GM08714 (cell line): ENCODE results near the gene PKNOX2.

Experiments used
- H3K4me3 ChIP-seq: fragments of 200-500 bp; sonication (Bioruptor generic); 2 replicates; pipeline ENCODE4 v1.5.1; 2014; ENCODE audit warnings: mild to moderate bottlenecking, low read length, inconsistent platforms
- ZNF274 ChIP-seq: IDR thresholded peaks from 2 replicates; pipeline ENCODE4 v1.6.1; 2012; ENCODE audit warnings: mild to moderate bottlenecking, low read depth, low read length

Gene PKNOX2

DNA sequence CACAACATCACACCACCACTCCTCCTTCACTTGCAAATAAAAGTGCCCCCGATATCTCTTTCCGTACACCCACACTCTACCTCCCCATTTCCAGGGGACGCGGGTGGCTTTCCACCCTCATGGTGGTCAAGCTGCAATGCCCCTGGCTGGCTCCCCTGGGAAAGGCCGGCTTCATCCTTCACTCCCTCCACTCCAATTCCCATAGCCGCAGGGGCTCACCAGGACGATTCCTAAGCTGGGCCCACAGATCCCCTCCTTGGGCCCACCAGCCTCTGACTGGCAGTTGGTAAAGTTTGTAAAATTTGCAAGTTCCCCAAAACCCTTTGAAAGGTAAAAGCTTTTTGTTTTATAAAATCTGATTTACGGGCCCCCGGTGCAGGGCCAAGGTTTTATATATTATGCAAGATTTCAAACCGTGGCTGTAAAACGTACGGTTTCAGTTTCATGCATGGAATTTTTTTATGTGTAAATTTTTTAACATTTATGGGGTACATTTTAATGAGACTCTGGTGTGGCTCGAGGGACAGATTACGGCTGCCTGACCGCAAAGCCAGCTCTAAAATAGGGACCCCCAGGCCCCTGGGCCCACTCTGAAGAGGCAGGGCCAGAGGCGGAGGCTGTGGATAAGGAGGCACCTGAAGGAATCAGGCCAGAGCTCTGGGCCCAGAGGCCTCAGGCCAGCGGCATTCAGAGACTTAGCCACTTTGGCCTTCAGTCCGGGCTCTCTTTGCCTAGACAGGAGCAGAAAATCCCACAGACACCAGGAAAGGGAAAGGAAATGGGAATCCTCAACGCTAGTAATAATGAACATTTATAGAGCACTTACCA lies 225.0 kb downstream of the PKNOX2 start:
- no peak overlapping the region for H3K4me3 ChIP-seq
- TF ChIP-seq ZNF274: no peak

DNA sequence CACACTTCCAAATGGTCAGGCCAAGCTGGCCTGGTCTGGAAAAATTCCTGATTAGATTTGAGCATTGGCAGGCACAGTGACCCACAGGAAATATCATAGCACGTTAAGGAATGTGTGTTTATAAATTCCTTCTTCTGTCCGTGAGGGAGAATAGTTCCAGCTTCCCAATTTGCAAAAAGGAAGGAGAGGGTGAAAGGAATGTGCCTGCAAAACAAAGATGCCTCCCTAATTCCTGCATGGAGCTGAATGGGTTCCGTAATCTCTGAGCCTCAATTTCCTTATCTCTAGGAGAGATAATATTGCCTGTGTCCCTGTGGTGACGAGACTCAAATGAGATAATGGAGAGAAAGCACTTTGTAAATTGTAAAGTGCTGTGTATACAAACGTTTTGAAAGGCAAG lies 226.4 kb downstream of the PKNOX2 start:
- TF ChIP-seq ZNF274: no peak
- H3K4me3 ChIP-seq: no peak overlapping the region

DNA sequence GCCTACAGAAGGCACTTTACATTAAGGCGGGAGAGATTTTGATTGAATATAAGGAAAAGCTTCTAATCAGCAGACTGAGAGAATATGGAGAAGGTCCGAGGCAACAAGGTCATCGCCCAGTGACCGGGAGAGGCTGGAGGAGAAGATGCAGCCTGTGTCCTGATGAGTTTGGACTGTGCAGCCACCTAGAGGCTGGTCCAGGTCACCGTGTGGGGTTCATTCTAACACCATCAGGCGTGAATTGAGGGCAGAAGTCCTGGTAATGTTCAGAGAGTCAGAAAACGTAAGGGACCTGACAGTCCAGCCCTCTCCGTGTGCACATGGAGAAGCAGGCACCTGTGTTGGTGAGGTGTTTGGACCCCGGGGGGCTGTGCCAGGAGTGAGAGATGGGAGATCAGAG lies 228.8 kb downstream of the PKNOX2 start:
- no peak for TF ChIP-seq ZNF274

DNA sequence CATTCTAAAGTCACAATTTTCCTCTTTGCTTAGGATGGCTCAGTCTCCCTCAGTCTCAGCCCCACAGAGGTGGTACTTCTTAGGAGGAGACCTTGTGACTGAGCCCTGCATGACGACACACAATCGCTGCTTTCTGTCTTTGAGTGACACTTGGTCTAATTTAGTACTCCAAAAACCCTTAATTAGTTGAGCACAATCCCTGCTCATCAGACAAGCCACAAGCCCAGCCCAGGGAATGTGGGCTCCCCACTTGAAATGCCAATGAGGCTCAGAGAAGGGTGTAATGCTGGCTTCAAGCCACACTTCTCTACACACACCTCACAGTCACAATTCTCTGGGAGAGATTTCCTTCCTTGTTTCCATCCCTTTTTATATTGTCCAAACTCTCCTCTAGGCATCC lies 229.7 kb downstream of the PKNOX2 start:
- no peak overlapping the region for H3K4me3 ChIP-seq
- TF ChIP-seq ZNF274: no peak

More for the DNA sequence above, 228.8 kb downstream of the PKNOX2 start:
- no peak overlapping the region for H3K4me3 ChIP-seq

DNA sequence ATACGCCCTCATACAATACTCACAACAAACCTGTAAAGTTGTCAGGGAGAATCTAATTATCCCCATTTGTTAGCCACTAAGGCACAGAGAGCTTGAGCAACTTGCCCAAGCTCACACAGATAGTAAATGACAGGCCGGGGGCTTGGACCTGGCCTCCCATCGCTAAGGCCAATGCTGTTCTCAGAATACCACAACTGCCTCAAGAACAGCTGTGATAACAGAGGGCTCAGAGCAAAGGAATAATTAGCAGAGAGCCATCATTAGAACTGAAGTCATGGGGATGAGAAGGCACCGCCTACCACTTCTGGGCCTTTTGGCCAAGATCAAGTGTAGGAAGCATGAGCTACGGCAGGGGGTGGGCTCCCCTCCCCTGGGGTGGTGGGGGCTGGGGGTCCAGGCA lies 232.9 kb downstream of the PKNOX2 start:
- no peak for TF ChIP-seq ZNF274
- H3K4me3 ChIP-seq: no peak overlapping the region

DNA sequence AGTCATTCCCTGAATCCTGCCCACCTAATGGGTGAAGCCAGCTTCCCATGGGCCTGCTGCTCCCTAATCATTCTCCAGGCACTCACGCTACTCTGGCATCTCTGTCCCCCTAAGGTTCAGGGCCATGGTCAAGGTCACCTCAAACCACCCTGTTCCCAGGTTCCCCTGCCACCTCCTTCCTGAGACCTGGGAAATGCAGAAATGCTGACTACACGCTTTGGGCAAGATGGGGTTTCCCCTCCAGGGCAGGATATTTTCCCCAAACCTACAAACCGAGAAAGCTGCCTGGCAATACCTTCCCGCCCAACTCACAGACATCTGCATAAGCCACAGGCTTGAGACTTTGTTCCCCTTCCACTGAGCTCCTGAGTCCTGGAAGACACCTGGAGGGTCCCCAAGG lies 233.9 kb downstream of the PKNOX2 start:
- no peak overlapping the region for H3K4me3 ChIP-seq
- TF ChIP-seq ZNF274: no peak

DNA sequence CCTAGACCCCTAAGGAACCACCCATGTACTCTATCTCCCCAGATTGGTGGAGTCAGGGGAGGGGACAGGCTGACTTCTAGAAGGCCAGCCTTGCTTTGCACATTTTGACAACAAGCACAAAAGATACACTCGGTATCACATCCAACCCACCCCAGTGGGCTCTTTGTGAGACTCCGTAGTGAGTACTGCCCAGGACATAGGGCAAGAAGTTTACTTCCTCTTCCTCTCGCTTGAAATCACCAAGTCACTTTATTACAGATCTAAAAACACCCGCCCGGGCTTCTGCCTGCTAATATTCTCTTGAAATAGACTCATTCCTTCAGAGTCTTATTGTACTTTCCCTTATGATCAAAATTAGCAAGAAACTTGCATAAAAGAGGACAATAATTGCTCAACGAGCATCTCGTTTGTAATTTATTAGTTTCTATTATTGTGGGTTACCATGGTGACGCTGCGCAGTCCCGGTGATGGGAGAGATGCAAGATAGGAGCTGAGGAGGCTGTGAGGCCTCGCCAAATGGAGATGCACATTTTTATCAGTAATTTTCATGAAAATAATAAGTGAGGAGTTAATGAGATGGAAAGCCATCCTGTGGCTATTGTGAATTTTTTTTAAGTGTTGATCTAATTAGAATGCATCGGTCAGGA lies 234.6 kb downstream of the PKNOX2 start:
- no peak overlapping the region for H3K4me3 ChIP-seq
- no peak for TF ChIP-seq ZNF274

DNA sequence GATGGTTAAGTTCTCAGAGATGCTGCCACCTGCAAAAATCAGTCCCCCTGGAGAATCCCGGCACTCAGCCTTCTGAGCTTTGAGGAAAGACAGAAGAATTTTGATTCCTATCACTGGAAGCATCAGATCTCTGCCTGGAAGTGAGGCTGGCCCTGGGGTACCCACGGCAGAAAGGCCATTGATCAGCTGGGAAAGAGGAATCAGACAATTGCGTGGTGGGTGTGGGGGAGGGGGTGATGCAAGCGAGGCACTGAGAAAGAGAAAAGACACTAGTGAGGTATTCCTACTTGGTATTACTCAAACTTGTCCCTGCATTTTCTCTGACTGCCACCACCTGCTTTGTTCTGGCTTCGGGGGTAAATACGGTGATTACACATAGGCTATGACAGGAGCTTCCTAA lies 235.4 kb downstream of the PKNOX2 start:
- H3K4me3 ChIP-seq: no peak overlapping the region
- TF ChIP-seq ZNF274: no peak

DNA sequence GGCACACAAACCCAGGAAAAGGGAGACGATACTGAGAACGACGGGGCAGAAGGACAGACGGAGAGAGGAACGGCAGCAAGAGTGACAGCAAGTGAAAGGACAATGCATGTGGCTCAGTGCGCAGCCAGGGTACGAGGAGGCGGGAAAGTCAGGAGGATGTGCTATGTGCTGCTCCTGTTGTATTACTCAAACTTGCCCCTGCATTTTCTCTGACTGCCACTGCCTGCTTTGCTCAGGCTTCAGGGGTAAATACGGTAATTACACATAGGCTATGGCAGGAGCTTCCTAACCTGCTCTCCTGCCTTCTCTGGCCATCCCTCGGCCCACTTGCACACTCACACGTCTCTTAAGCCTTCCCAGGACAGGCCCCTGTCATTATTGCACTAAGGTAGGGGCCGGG lies 236.7 kb downstream of the PKNOX2 start:
- TF ChIP-seq ZNF274: no peak
- H3K4me3 ChIP-seq: no peak overlapping the region

DNA sequence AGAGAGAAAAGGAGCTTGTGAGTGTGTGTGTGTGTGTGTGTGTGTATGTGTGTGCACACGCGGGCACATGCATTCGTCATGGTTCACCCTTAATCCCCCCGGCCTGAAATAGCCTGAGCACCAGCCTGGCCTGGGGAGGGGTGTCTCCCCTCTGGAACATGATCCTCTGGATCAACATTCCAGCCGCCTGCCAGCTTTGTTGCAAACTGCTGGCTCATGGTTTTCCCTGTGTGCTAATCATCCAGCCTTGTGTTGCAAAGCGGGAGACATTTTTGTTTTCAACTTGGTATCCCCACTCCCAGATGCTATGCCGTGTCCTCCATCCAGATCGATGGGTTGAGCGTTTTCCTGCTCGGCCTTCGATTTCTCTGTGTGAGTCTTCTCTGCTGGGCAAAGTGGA lies 237.2 kb downstream of the PKNOX2 start:
- no peak for TF ChIP-seq ZNF274
- H3K4me3 ChIP-seq: no peak overlapping the region

DNA sequence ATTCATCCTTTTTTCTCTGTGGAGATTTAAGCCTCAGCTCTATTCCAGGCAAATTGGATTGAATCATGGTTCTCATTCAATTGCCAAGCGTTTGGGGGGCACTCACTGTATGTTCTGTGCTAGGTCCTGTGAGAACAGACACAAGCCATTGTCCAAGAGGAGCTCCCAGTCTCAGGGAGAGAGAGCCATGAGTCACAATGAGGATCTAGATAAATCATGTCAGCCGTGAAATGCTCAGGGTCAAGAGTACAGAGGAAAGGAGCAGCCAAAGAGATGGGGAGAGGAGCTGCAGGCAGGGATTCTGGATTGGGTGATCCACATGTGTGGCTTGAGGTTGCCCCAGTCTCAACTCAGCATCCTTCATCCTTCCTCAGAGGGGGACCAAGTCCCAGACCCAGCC lies 237.9 kb downstream of the PKNOX2 start:
- no peak overlapping the region for H3K4me3 ChIP-seq
- no peak for TF ChIP-seq ZNF274

DNA sequence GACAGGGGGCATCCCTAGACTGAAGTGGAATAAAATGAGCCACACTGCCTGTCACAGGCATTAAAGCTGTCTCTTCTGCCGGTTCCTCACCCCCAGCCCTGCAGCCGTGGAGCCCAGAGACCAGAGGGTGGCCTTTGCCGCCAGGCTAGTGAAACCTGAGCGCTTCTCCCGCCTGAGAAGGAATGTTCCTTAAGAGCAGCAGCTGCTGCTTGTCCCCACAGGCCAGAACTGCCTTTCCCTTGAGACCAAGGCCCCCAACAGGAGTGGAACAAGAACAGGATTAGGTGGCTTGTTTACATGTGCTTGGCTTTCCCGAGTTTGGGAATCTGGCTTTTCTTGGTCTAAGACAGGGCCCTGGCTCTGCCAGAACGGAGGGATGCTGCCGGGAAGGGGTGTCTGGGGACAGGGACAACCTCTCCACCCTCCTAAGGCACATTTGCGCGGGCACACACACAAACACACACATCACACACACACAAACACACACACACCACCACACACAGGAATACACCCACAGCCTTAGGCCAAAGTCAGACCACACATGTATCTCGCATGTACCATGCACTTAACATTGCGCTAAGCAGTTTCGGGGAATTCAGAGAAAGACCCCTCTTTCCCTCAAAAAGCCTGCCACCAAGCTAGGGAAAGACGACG lies 239.7 kb downstream of the PKNOX2 start:
- no peak for TF ChIP-seq ZNF274
- no peak overlapping the region for H3K4me3 ChIP-seq

DNA sequence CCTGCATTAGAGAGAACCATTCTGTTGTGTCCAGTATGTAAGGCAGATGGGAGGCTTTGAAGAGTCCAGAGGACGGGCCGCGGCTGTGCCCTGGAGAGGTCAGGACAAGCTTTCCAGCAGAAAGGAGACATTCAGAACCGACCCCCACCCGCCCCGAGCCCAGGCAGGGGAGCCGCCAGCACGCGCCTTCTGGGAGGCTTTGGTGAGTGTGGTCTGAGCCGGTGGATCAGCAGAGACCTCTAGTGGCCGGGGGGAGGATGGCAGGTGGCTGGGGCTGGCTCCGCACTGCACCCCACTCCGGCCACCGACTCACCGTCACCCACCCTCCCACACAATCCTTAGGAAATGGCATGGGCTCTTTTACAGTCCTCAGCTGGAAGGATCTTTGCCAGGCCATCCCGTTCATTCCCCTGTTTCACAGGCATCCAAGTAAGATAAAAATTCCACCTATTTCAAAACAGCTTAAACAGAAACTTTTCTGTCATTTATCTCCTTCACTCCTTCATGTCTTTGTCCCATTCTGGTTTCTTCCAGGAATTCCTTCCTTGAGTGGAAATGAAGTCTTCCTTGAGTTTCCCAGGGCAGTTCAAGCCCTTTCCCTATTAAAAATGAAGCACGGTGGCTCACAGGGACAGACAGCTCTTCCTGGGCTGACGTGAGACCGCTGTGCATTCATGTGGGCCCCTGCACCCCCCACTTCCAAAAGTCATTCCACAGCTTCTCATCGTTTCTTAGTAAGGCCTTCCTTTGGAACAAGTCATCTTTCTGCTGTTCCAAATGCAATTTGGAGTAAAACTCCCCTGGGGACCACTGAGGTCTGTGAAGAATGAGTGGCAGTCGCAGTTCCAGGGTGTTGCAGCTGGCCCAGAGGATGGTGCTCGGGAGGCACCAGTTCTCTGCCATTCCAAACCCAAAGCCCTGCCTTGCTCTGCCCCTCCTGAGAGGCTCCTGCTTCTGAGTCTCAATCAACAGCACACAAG lies 240.6 kb downstream of the PKNOX2 start:
- no peak overlapping the region for H3K4me3 ChIP-seq

DNA sequence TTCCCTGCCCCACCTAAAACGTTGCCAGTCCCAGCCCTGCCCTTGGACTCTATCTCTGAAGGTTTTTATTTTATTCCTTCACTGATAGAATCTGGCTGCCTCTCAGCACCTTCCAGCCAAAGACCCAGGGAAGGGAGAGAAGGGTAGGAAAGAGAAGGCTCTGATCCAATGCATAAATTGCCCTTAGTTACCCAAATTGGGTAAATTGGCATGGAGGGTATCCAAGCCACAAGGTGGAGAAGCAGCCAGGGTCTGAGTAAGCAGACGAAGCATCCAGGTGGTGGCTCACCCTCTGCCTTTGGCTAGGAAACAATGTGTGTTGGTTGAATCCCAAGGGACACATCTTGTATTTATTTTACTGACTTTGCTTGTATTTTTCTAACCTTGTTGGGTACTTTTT lies 242.5 kb downstream of the PKNOX2 start:
- TF ChIP-seq ZNF274: no peak

More for the DNA sequence above, 240.6 kb downstream of the PKNOX2 start:
- no peak for TF ChIP-seq ZNF274

More for the DNA sequence above, 242.5 kb downstream of the PKNOX2 start:
- H3K4me3 ChIP-seq: no peak overlapping the region
